ENCODE data around the gene SEC24C.

SEC24C gene

DNA sequence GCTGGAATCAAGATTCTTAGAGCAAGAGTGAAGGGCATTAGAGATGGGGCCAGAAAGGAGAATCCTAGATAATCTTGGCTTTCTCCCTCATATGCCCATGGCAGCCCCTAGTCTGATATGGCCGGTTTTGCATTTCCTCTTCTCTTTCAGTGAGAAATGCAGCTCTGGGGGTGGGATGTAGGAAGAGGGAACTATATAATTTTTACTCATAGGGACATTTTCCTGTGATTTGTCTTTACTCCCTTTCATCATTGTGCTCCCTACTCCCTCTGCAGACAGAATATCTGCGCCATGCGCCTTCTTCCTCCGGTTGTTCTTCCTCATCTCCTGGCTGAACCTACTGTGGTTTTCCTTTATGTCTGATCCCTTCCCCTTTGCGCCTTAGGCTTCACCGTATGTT lies 20.9 kb downstream of the SEC24C start:
- H3K9me3 Mint-ChIP-seq = no peaks in the 10 kb centered on the region
- H3K27ac Mint-ChIP-seq = no peak overlapping the region
- H3K4me3 Mint-ChIP-seq = no peak overlapping the region
- peaks cover 25% of the 10 kb centered on the region for H3K4me1 Mint-ChIP-seq
- TF ChIP-seq, protein P1, sequence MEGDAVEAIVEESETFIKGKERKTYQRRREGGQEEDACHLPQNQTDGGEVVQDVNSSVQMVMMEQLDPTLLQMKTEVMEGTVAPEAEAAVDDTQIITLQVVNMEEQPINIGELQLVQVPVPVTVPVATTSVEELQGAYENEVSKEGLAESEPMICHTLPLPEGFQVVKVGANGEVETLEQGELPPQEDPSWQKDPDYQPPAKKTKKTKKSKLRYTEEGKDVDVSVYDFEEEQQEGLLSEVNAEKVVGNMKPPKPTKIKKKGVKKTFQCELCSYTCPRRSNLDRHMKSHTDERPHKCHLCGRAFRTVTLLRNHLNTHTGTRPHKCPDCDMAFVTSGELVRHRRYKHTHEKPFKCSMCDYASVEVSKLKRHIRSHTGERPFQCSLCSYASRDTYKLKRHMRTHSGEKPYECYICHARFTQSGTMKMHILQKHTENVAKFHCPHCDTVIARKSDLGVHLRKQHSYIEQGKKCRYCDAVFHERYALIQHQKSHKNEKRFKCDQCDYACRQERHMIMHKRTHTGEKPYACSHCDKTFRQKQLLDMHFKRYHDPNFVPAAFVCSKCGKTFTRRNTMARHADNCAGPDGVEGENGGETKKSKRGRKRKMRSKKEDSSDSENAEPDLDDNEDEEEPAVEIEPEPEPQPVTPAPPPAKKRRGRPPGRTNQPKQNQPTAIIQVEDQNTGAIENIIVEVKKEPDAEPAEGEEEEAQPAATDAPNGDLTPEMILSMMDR (IDR thresholded peaks at IDR 0.05; ENCODE audit: unreplicated experiment in 3 of 3) = no peak
- no peaks in the 10 kb centered on the region for H3K27me3 Mint-ChIP-seq (ENCODE audit: low read depth)
- H3K36me3 Mint-ChIP-seq (ENCODE audit: low read depth) = peaks cover 81% of the 10 kb centered on the region

DNA sequence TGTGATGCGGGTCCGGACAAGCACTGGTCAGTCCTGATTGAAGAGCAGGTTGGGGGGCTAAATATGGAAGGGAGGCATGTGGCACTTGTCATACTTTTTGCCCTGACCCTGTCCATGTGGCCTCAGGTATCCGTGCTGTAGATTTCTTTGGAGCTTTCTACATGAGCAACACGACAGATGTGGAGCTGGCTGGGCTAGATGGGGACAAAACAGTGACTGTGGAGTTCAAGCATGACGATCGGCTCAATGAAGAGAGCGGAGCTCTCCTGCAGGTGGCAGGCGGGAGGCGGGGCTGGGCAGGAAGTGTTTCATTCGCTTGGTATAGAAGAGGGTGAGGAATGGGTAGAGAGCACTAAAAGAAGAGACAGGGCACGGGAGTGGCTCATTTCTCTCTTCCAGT lies 24.7 kb downstream of the SEC24C start:
- Mint-ChIP-seq H3K27ac (peak overlapping the region in 2 of 3 experiments; percentile 0 to 8), H3K4me3 (peak overlapping the region; percentile 28 to 62 (median 50)), H3K36me3 (ENCODE audit: low read depth) (peaks cover 67% of the 10 kb centered on the region), H3K9me3 (no peaks in the 10 kb centered on the region), H3K4me1 (peaks cover 20% of the 10 kb centered on the region), H3K27me3 (ENCODE audit: low read depth) (no peaks in the 10 kb centered on the region)
- TF ChIP-seq, protein P1 (IDR thresholded peaks at IDR 0.05; ENCODE audit: unreplicated experiment in 3 of 3) = no peak

DNA sequence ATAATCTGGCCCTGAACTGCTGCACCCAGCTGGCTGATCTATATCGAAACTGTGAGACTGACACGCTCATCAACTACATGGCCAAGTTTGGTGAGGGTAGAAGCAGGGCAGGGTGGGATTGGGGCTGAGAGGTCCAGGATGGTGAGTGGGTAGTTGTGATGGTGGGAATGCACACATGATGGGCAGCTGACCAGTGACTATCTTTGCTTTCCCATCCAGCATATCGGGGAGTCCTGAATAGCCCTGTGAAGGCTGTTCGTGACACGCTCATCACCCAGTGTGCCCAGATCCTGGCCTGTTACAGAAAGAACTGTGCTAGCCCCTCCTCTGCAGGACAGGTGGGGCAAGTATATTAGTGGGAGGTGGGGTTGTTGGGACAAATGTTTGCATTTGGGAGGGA lies 25.2 kb downstream of the SEC24C start:
- peak overlapping the region in 1 of 3 experiments; percentile 0 for H3K27ac Mint-ChIP-seq
- no peaks in the 10 kb centered on the region for H3K27me3 Mint-ChIP-seq (ENCODE audit: low read depth)
- H3K36me3 Mint-ChIP-seq (ENCODE audit: low read depth) = peaks cover 70% of the 10 kb centered on the region
- H3K4me1 Mint-ChIP-seq = peaks cover 25% of the 10 kb centered on the region
- no peaks in the 10 kb centered on the region for H3K9me3 Mint-ChIP-seq
- H3K4me3 Mint-ChIP-seq = peak overlapping the region in 2 of 3 experiments; percentile 50 to 62
- TF ChIP-seq, protein P1 (IDR thresholded peaks at IDR 0.05; ENCODE audit: unreplicated experiment in 3 of 3) = no peak

DNA sequence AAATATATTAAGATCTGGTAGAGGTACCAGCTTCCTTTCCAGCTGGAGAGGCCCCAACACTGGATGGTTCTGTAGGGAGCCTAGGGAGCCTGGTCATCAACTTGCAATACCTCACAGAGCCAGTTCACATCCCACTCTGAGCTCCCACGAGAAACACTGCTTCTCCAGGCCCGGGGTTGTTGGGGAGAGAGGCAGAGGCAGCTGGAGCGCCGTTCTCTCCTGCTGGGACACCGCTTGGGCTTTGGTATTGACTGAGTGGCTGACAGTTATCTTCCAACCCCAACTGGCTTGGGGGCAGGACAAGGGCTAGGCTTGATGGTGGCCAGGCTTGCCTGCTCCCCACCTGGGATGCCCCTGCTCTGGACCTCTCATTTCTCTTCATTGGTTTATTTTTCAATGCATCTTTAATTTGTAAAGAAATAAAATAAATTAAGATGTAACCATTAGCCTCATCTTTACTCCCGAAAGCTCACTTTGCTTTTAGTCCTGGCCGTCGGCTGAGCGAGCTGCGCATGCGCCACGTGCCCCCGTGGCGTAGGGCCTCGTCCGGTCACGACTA lies 27.6 kb downstream of the SEC24C start:
- Mint-ChIP-seq H3K4me1 (peaks cover 39% of the 10 kb centered on the region), H3K27me3 (ENCODE audit: low read depth) (no peaks in the 10 kb centered on the region), H3K36me3 (ENCODE audit: low read depth) (peaks cover 61% of the 10 kb centered on the region), H3K4me3 (peak overlapping the region; percentile 94 to 98 (median 97)), H3K27ac (peak overlapping the region; percentile 84 to 96 (median 95)), H3K9me3 (no peaks in the 10 kb centered on the region)
- TF ChIP-seq, protein P1 (IDR thresholded peaks at IDR 0.05; ENCODE audit: unreplicated experiment in 3 of 3) = peak in 1 of 3 experiments; percentile 10

DNA sequence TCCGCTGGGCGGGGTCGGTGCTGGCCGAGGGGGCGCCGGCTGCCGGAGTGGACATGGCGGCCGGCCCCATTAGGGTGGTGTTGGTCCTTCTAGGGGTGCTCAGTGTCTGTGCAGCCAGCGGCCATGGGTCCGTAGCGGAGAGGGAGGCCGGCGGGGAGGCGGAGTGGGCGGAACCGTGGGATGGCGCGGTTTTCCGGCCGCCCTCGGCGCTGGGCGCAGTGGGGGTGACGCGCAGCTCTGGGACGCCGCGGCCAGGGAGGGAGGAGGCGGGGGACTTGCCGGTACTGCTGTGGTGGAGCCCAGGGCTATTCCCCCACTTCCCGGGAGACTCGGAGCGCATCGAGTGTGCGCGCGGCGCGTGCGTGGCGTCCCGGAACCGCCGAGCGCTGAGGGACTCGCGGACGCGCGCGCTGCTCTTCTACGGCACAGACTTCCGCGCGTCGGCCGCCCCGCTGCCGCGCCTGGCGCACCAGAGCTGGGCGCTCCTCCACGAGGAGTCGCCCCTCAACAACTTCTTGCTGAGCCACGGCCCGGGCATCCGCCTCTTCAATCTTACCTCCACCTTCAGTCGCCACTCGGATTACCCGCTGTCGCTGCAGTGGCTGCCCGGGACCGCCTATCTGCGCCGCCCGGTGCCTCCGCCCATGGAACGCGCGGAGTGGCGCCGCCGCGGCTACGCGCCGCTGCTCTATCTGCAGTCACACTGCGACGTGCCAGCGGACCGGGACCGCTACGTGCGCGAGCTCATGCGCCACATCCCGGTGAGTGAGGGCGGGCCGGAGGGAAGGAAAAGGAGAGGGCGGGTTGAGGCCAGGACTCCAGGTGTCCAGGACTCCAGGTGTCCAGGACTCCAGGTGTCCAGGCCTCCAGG lies 28.3 kb downstream of the SEC24C start:
- peaks cover 65% of the 10 kb centered on the region for H3K36me3 Mint-ChIP-seq (ENCODE audit: low read depth)
- H3K9me3 Mint-ChIP-seq = no peaks in the 10 kb centered on the region
- H3K27ac Mint-ChIP-seq = peak overlapping the region; percentile 84 to 96 (median 95)
- H3K27me3 Mint-ChIP-seq (ENCODE audit: low read depth) = no peaks in the 10 kb centered on the region
- TF ChIP-seq, protein P1 (IDR thresholded peaks at IDR 0.05; ENCODE audit: unreplicated experiment in 3 of 3) = no peak
- peak overlapping the region; percentile 94 to 98 (median 97) for H3K4me3 Mint-ChIP-seq
- peaks cover 39% of the 10 kb centered on the region for H3K4me1 Mint-ChIP-seq

Data from nephron (organoid).